CD4-positive, alpha-beta T cell treated with Interleukin-6 at 100 ng/mL for 8 hours (primary cell): ENCODE data around the gene GNGT2.

Experiments
- DNase-seq: peaks from one replicate; pipeline ENCODE4 v3.0.0-alpha.2; 2020; ENCODE audit warnings: mixed read lengths, low spot score

Gene GNGT2

DNA sequence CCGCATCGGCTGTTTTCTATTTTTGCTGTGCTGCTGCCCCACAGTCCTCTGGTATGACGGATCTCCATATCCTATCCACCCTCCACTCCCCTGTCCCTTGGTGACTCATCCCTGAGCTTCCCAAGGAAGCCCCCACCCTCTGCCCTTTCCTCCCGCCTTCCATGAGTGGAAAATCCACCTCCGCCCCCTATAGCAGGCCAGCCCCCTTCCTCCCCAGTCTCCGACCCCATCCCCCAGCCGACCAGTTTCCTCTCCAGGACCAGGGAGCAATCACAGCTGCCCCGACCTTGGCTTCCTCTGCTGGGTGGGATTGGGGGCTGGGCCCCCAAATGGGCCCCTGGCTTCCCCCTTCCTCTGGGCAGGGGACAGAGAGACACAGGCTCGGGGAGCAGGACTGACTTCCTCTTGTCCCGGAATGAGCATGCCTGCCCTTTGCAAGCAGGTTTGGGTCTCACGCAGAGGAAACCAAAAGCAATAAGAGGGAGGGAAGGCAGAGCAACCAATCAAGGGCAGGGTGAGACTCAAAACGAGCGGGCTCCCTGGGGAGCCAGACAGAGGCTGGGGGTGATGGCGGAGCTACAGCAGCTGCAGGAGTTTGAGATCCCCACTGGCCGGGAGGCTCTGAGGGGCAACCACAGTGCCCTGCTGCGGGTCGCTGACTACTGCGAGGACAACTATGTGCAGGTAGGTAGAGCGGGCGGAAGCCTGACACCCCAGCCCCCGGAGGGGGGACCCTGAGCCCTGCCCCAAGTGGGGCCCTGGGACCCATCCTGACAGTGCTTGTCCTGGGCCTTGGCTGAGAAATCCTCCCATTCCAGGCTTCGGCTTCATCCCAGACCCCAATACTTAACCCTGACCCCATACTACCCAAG, at the start of gene GNGT2, which contains the start of gene ABI3:
TSS of gene GNGT2 (minus strand) at position 417 of the 872 bp plus-strand sequence. CDS start 3,152 bp downstream, outside the sequence.
TSS of gene ABI3 (plus strand) at position 550 of the 872 bp plus-strand sequence. CDS start at position 568, 18 bp downstream.
- DNase-seq, result peak; percentile 71

GRCh38 chr17:49259663-49260010, 49.3 kb upstream of the GNGT2 start:
- no peak for DNase-seq

- DNase-seq, result no peak
Observed at GRCh38 chr17:49258394-49258793, 48.0 kb upstream of the GNGT2 start.

GRCh38 chr17:49255125-49255524, 44.8 kb upstream of the GNGT2 start:
- no peak for DNase-seq

DNA sequence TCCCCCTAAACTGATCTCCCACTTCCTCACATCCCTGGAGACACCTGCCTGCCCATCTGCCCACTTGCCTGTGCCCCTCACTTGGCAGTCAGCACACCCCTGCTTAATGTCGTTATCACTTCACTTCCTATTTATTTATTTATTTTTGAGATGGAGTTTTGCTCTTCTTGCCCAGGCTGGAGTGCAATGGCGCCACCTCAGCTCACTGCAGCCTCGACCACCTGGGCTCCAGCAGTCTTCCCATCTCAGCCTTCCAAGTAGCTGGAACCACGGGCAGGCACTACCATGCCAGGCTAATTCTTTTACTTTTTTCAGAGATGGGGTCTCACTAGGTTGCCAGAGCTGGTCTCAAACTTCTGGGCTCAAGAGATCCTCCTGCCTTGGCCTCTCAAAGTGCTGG, 43.7 kb upstream of the GNGT2 start:
- DNase-seq, result no peak

DNA sequence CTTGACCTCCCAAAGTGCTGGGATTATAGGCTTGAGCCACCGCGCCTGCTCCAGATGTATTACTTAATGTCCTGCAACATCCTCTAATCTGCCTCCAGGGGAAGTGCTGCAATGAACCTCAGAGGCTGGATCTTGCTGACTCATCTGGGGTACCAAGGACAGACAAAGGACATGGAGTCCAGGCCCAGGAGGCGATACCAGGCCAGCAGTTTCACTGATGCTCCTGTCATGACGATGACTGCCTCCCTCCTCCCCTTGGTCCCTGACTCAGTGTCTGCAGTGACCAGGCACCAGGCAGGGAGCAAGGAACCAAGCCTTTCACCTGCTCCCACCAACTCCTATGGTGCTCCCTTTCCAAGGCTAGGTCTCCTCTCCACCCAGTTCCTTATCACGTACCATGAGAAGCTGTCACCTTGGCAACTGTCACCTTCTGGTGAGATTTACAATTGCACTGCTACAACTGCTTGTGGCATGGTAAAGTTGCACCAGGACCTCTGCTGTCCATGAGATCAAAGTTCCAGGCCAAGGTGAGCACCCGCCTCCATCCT, 41.8 kb upstream of the GNGT2 start:
- DNase-seq, result no peak

- DNase-seq, result no peak
Observed at GRCh38 chr17:49249890-49250522, 39.6 kb upstream of the GNGT2 start.

DNA sequence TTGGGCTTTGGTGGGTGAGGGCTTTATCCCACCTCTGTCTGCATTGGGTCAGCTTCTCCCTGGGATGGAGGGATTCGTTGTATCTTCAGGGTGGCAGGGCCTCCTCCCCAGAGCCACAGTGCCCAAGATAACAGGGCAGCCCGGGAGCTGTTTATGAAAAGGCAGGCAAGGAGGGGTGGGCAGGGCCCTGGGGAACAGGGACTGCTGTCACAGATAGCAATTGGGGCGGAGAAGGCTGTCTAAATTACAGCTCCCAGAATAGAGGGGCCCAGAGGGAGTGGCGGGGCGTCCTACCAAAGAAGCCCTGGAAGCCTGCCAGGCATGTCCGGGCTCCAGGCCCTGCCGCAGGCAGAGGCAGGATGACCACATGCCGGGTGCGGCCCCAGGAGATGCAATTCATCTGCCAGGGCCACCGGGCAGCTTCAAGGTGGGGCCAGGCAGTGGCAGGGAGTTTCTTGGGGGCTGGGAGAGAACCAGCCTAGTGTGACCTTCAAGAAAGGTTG, 39.0 kb upstream of the GNGT2 start:
- no peak for DNase-seq

- DNase-seq, result no peak
Observed at GRCh38 chr17:49247944-49248343, 37.6 kb upstream of the GNGT2 start.

DNA sequence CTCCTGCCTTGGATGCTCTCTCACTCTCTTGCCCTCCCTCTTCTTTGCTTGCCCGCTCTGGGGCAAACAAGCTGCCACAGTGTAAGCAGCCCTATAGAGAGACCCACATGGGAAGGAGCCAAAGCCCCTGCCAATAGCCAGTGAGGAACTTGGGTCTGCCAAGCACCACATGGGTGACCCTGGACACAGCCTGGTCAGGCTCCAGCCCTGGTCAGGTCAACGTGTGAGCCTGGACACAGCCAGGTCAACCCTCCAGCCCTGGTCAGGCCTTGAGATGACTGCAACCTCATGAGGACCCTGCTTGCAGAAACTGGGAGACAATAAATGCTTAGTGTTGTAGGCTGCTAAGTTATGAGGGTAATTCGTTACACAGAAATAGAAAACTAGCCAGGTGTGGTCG, 34.5 kb upstream of the GNGT2 start:
- DNase-seq, result no peak

GRCh38 chr17:49242813-49243212, 32.4 kb upstream of the GNGT2 start:
- DNase-seq, result no peak

DNA sequence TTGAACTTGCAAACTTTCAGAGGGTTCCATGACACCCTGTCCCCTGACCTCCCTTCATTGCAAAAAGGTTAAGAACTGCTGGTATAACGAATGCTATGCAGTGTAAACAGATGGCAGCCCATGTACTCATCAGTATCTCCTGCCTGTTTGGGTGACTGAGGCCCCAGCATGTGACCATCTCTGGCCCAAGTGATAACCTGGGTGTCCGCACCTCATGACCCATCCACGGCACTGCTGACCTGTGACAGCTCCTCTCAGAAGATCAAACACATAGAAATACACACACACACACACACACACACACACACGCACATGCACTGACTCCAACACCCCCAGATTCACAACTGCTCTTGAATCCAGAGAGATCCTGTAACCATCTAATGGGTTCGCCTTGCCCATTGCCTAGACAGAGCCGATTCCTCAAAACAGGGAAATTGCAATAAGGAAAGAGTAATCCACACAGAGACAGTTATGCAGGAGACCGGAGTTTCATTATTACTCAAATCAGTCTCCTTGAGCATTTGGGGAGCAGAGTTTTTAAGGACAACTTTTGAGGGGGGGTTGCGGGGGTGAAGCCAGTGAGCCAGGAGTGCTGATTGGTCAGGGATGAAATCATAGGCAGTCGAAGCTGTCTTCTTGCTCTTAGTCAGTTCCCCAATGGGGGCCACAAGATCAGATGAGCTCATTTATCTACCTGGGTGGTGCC, 31.5 kb upstream of the GNGT2 start:
- DNase-seq, result no peak

DNA sequence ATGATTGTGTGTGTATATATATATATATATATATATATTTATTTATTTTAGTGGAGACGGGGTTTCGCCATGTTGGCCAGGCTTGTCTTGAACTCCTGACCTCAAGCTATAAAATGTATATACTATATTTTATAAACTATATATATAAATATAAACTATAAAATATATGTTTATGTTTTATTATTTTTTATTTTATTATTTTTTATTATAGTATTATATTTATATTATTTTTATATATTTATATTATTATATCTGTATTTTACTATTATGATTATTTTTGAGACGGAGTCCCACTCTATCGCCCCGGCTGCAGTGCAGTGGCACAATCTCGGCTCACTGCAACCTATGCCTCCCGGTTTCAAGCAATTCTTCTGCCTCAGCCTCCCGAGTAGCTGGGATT, 30.7 kb upstream of the GNGT2 start:
- DNase-seq, result no peak

- no peak for DNase-seq
Observed at GRCh38 chr17:49240619-49241018, 30.2 kb upstream of the GNGT2 start.

GRCh38 chr17:49239963-49240362, 29.6 kb upstream of the GNGT2 start:
- no peak for DNase-seq

- no peak for DNase-seq
Observed at GRCh38 chr17:49235896-49236295, 25.5 kb upstream of the GNGT2 start.

GRCh38 chr17:49234509-49235080, 24.2 kb upstream of the GNGT2 start:
- no peak for DNase-seq

DNA sequence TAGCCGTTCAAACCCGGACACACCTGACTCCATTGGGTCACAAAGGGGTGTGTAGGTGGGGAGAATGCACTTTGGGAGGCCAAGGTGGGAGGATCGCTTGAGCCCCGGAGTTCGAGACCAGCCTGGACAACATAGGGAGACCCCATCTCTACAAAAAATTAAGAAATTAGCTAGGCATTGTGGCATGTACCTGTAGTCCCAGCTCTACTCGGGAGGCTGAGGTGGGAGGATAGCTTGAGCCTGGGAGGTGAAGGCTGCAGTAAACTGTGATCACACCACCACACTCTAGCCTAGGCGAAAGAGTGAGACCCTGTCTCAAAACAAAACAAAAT, 21.2 kb upstream of the GNGT2 start:
- no peak for DNase-seq

DNA sequence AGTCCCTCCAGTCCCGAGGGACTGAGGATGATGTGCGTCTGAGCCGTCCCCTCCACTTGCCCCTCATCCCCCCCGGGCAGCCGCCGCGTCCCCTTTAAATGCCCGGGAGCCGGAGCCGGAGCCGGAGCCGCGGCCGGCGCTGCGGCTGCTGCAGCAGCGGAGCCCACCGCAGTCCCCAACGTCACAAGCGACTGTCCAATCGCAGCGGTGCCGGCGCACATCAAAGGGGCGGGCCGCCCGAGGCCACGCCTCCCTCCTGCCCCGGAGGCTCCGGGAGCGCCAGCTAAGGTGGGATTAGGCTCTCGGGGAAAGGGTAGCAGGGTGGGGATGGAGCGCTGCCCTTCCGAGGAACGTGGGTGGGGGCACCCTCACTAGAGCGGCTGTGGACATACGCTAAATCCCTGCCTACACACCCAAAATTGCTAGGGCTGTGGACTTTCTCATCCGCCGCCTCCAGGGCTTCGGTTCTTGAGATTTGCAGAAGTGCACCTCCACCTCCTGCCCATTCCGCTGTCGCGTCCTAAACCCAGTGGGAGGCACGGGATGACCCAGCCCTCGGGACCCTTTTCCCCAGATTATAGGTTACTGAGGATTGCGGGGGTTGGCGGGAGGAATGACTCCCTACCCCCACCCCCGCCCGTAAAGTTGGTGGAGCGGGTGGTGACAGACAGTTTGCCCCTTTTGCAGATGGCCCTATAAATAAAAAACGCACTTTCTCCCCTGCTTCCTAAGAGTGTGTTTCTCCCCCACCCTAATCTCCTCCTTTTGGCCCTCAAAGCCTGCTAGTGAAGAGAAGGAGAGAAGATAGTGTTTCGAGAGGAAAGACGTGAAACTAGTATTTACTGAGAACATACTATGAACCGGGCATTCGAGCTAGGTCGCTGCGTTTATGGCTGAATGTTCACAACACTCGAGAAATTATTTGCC, 20.5 kb upstream of the GNGT2 start, which contains the start of gene PHOSPHO1:
TSS of gene PHOSPHO1 (minus strand) at position 152 of the 927 bp plus-strand sequence. CDS start 4,096 bp downstream, outside the sequence.
- peak; percentile 82 for DNase-seq

DNA sequence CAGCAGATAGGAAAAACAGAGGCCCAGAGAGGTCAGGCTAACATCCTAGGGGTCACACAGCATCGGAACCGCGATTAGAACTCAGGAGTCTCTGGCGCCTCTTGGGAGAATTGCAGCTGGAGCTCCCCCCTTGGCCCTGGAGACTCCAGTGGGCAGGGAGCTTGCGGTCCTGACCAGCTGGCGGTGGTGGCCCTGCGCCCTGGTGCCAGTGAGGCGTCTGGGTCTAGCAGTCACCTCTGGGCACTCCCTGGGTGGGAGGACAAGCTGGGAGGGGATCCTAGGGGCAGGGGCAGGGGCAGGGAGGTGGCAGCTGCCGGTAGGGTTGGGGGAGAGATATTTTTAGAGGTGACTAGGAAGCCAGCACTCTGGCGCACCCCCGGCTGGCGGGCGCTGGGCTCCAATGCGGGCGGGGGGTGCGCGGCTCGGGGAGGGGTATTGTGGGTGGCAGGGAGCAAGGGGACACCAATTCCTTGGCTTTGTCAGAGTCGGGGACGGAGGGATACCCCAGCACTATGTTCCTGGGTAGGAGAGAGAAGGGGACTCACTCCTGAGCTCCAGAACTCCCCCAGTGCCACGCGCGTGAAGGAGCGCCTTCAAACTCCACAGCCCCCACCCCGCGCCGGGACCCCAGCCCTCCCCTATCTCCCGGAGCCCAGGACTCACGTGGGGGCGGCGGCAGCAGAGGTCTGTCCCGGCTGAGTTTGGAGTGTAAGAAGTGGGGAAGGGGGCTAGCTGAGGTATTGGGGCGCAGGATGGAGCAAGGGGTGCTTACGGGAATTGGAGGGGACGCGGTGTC, 19.6 kb upstream of the GNGT2 start:
- DNase-seq, result no peak
